ENCODE data around the gene KIAA1217.

The KIAA1217 gene

DNA sequence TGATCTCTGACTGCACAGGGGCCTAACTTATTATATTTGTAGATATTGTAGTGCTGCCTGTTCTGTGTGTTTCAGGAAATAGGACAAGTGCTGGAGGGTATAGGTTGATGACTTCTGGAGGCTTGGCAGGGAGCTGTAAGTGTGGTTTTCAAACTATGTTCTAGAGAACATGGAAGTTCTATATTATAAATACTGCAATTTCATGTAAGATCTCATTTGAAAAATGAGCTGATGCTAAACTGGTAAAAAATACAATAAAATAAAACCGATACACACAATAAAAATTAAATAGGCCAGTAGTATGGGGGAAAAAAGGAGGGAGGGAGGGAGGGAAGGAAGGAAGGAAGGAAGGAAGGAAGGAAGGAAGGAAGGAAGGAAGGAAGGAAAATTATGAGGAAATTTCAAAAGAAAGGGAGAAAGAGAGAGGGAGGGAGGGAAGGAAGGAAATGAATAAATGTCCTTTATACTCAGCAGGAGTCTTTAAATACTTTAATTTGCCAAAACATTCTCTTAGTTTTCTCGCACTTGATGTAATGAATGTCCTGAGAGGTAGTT is 181.3 kb downstream of the KIAA1217 start (continued):
- TF ChIP-seq ZNF274 (IDR thresholded peaks at IDR 0.05; ENCODE audit: low read length), result no peak
- no peak for TF ChIP-seq ZNF274 (tag by site-specific recombination; IDR thresholded peaks at IDR 0.05; ENCODE audit: borderline replicate concordance)

DNA sequence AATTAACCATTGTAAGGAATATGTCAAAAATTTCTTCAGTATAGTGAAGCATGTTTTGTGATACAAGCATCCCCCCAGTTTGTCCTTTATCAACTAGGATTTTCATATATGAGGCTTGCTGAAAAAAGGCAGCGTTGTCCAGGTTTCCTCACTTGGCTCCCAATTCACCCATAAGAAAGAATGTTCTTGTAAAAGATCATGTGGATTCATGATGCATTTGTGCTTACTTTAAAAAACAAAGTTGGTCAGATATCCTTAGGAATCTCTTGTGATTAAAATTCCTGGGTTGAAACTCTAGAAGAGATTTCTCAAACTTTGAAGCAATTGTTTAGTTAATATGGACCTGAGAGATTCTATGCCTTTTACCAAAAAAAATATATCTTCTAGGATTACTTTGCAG is 181.8 kb downstream of the KIAA1217 start:
- Histone ChIP-seq H3K4me3 (ENCODE audit: low read depth, low read length) (no peak overlapping the region), H3K9me3 (ENCODE audit: control insufficient read depth, insufficient read depth, low read depth, low read length) (no peaks in the 10 kb centered on the region), H3K36me3 (ENCODE audit: control insufficient read depth in 2 of 2, insufficient read depth in 1 of 2, low read length in 2 of 2) (no peaks in the 10 kb centered on the region), H3K4me1 (ENCODE audit: control insufficient read depth, insufficient read depth, low read length) (no peaks in the 10 kb centered on the region), H3K27ac (ENCODE audit: extremely low read depth, low read depth, low read length) (no peak overlapping the region)
- POLR2A ChIA-PET, result no interaction called here
- CTCF ChIA-PET, result no interaction called here
- TF ChIP-seq, protein P1, sequence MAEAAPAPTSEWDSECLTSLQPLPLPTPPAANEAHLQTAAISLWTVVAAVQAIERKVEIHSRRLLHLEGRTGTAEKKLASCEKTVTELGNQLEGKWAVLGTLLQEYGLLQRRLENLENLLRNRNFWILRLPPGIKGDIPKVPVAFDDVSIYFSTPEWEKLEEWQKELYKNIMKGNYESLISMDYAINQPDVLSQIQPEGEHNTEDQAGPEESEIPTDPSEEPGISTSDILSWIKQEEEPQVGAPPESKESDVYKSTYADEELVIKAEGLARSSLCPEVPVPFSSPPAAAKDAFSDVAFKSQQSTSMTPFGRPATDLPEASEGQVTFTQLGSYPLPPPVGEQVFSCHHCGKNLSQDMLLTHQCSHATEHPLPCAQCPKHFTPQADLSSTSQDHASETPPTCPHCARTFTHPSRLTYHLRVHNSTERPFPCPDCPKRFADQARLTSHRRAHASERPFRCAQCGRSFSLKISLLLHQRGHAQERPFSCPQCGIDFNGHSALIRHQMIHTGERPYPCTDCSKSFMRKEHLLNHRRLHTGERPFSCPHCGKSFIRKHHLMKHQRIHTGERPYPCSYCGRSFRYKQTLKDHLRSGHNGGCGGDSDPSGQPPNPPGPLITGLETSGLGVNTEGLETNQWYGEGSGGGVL (tag by site-specific recombination; IDR thresholded peaks at IDR 0.05), result no peak
- TF ChIP-seq, protein P2, sequence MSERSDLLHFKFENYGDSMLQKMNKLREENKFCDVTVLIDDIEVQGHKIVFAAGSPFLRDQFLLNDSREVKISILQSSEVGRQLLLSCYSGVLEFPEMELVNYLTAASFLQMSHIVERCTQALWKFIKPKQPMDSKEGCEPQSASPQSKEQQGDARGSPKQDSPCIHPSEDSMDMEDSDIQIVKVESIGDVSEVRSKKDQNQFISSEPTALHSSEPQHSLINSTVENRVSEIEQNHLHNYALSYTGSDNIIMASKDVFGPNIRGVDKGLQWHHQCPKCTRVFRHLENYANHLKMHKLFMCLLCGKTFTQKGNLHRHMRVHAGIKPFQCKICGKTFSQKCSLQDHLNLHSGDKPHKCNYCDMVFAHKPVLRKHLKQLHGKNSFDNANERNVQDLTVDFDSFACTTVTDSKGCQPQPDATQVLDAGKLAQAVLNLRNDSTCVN (tag by site-specific recombination; optimal IDR thresholded peaks at IDR 0.05), result no peak
- TF ChIP-seq ZNF175 (tag by site-specific recombination; IDR thresholded peaks at IDR 0.05) (no peak), KLF7 (tag by site-specific recombination; IDR thresholded peaks at IDR 0.05; ENCODE audit: borderline replicate concordance) (no peak), TCF7L2 (IDR thresholded peaks at IDR 0.05; ENCODE audit: borderline replicate concordance, low read depth, low read length) (no peak), PATZ1 (tag by site-specific recombination; IDR thresholded peaks at IDR 0.05) (no peak), ZSCAN16 (tag by site-specific recombination; IDR thresholded peaks at IDR 0.05) (no peak), ZNF623 (tag by site-specific recombination; IDR thresholded peaks at IDR 0.05) (no peak)

DNA sequence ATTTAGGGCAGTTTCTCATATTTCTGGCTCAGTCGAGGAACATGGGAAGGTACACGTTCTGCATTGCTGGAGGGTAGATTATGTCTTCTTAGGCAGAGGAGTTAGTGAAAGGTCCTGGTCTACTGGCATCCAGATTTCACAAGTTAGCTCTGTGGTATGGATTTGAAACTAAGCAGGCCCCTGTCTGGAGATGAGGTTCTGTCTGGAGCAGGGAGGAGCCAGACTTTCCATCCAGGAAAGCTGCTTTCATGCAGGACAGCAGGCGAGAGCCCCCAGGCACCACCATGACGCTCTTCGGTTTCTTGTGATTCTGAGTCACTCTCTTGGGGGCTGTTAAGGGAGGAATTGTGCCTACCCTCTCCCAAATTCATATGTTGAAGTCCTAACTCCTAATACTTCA is 184.3 kb downstream of the KIAA1217 start:
- H3K9me3 ChIP-seq (ENCODE audit: control insufficient read depth, insufficient read depth, low read depth, low read length), result no peaks in the 10 kb centered on the region
- no peak overlapping the region for H3K4me3 ChIP-seq (ENCODE audit: low read depth, low read length)
- CTCF ChIA-PET, result interaction anchor here (0.8 to 0.9 kb wide), 2 partner anchors 24 to 125 kb away, joined by 3 read pairs; no protein-coding TSS in a partner anchor
- no peaks in the 10 kb centered on the region for H3K4me1 ChIP-seq (ENCODE audit: control insufficient read depth, insufficient read depth, low read length)
- no peaks in the 10 kb centered on the region for H3K36me3 ChIP-seq (ENCODE audit: control insufficient read depth in 2 of 2, insufficient read depth in 1 of 2, low read length in 2 of 2)
- H3K27ac ChIP-seq (ENCODE audit: extremely low read depth, low read depth, low read length), result no peak overlapping the region
- POLR2A ChIA-PET, result no interaction called here
- TF ChIP-seq OVOL3 (tag by site-specific recombination; IDR thresholded peaks at IDR 0.05) (no peak), ZNF274 (IDR thresholded peaks at IDR 0.05; ENCODE audit: low read length) (no peak), ZNF274 (tag by site-specific recombination; IDR thresholded peaks at IDR 0.05; ENCODE audit: borderline replicate concordance) (no peak), ZNF148 (tag by site-specific recombination; IDR thresholded peaks at IDR 0.05; ENCODE audit: borderline replicate concordance) (no peak), YY2 (tag by site-specific recombination; IDR thresholded peaks at IDR 0.05) (no peak), ZNF600 (tag by site-specific recombination; IDR thresholded peaks at IDR 0.05) (no peak), ZNF558 (tag by site-specific recombination; IDR thresholded peaks at IDR 0.05) (no peak), MYNN (tag by site-specific recombination; IDR thresholded peaks at IDR 0.05; ENCODE audit: borderline replicate concordance) (no peak), REST (tag by site-specific recombination; IDR thresholded peaks at IDR 0.05) (no peak), ZBTB49 (tag by site-specific recombination; IDR thresholded peaks at IDR 0.05; ENCODE audit: low read depth) (no peak), ZFP37 (tag by site-specific recombination; IDR thresholded peaks at IDR 0.05) (no peak)
